Parathyroid adenoma (tissue), 2 donors: ENCODE data around the gene NUFIP2.

Experiments used
- H2AFZ ChIP-seq: fragments of 300-600 bp; sonication (generic); one replicate; pipeline ENCODE4 v1.7.0; 2017; ENCODE audit warnings: antibody characterized with exemption, mild to moderate bottlenecking
- H3K27ac ChIP-seq: fragments of 300-600 bp; sonication (generic); one replicate; pipeline ENCODE4 v1.7.0; 2017
- H3K27me3 ChIP-seq: fragments of 300-600 bp; sonication (generic); one replicate; pipeline ENCODE4 v1.7.0; 2017; ENCODE audit warnings: low read length; ENCODE audit not compliant: control insufficient read depth, insufficient read depth
- H3K36me3 ChIP-seq: fragments of 300-600 bp; sonication (generic); one replicate; pipeline ENCODE4 v1.7.0; 2017; ENCODE audit warnings: low read length; ENCODE audit not compliant: control insufficient read depth, insufficient read depth
- H3K4me1 ChIP-seq: fragments of 300-600 bp; sonication (generic); one replicate; pipeline ENCODE4 v1.7.0; 2017; ENCODE audit warnings: control low read depth
- H3K4me2 ChIP-seq: fragments of 300-600 bp; sonication (generic); one replicate; pipeline ENCODE4 v1.7.0; 2017; ENCODE audit warnings: low read length
- H3K4me3 ChIP-seq: fragments of 300-600 bp; sonication (generic); one replicate; pipeline ENCODE4 v1.7.0; 2017; ENCODE audit warnings: low read depth, low read length
- H3K79me2 ChIP-seq: fragments of 300-600 bp; sonication (generic); one replicate; pipeline ENCODE4 v1.7.0; 2017; ENCODE audit warnings: control low read depth
- H3K9ac ChIP-seq: fragments of 300-600 bp; sonication (generic); one replicate; pipeline ENCODE4 v1.7.0; 2017; ENCODE audit warnings: mild to moderate bottlenecking
- H3K9me3 ChIP-seq: fragments of 300-600 bp; sonication (generic); one replicate; pipeline ENCODE4 v1.7.0; 2017; ENCODE audit warnings: low read length; ENCODE audit not compliant: control insufficient read depth
- CTCF ChIP-seq: fragments of 300-600 bp; sonication (generic); IDR thresholded peaks from one replicate; pipeline ENCODE4 v1.7.0; 2017; ENCODE audit warnings: antibody characterized with exemption, mild to moderate bottlenecking
- donor health status: primary hyperparathyroidism.

NUFIP2 gene

GRCh38 chr17:29292071-29292991, 1.6 kb downstream of the NUFIP2 start:
- Histone ChIP-seq H3K4me3 (peak overlapping the region; percentile 86), H3K79me2 (peaks cover 45% of the 10 kb centered on the region), H3K27me3 (no peaks in the 10 kb centered on the region), H3K27ac (peak overlapping the region; percentile 86), H3K4me1 (peaks cover 9% of the 10 kb centered on the region), H3K4me2 (peak overlapping the region; percentile 95), H3K9me3 (no peaks in the 10 kb centered on the region), H3K9ac (no peak overlapping the region), H3K36me3 (no peaks in the 10 kb centered on the region), H2AFZ (peak overlapping the region; percentile 74)
- TF ChIP-seq CTCF: no peak

- TF ChIP-seq CTCF: peak; percentile 56
- H3K79me2 ChIP-seq: peaks cover 51% of the 10 kb centered on the region
- H2AFZ ChIP-seq: no peak overlapping the region
- H3K4me1 ChIP-seq: peaks cover 9% of the 10 kb centered on the region
- peak overlapping the region; percentile 82 for H3K27ac ChIP-seq
- no peak overlapping the region for H3K9ac ChIP-seq
- no peaks in the 10 kb centered on the region for H3K27me3 ChIP-seq
- peak overlapping the region; percentile 95 for H3K4me2 ChIP-seq
- no peaks in the 10 kb centered on the region for H3K36me3 ChIP-seq
- no peaks in the 10 kb centered on the region for H3K9me3 ChIP-seq
- peak overlapping the region; percentile 70 for H3K4me3 ChIP-seq
Observed at GRCh38 chr17:29291163-29291752, 2.7 kb downstream of the NUFIP2 start.

GRCh38 chr17:29289852-29290251, 4.1 kb downstream of the NUFIP2 start:
- H3K79me2 ChIP-seq: peaks cover 63% of the 10 kb centered on the region
- H3K9me3 ChIP-seq: no peaks in the 10 kb centered on the region
- no peaks in the 10 kb centered on the region for H3K27me3 ChIP-seq
- no peak overlapping the region for H3K4me3 ChIP-seq
- no peak overlapping the region for H3K27ac ChIP-seq
- no peak for TF ChIP-seq CTCF
- H3K4me1 ChIP-seq: peaks cover 9% of the 10 kb centered on the region
- no peak overlapping the region for H3K4me2 ChIP-seq
- H3K9ac ChIP-seq: no peak overlapping the region
- H3K36me3 ChIP-seq: no peaks in the 10 kb centered on the region
- H2AFZ ChIP-seq: no peak overlapping the region

- H3K79me2 ChIP-seq: peaks cover 75% of the 10 kb centered on the region
- H3K27ac ChIP-seq: no peak overlapping the region
- H3K4me3 ChIP-seq: no peak overlapping the region
- H3K4me2 ChIP-seq: no peak overlapping the region
- H3K27me3 ChIP-seq: no peaks in the 10 kb centered on the region
- no peak for TF ChIP-seq CTCF
- H3K9me3 ChIP-seq: no peaks in the 10 kb centered on the region
- no peaks in the 10 kb centered on the region for H3K36me3 ChIP-seq
- H3K9ac ChIP-seq: no peak overlapping the region
- no peak overlapping the region for H2AFZ ChIP-seq
- peaks cover 13% of the 10 kb centered on the region for H3K4me1 ChIP-seq
Observed at GRCh38 chr17:29283961-29284360, 10.0 kb downstream of the NUFIP2 start.
